Adrenal gland (tissue), 12 donors: ENCODE data around the gene E2F8. TPM values are rescaled to one million over a fixed set of nuclear protein-coding genes. Genes with fewer than 3 reads are reported as not detected.

Source experiments
- DNase-seq, 7 donors: peaks; one replicate each; pipeline ENCODE4 v3.0.0-alpha.2; 2019 to 2020
- H3K27ac ChIP-seq, 5 donors: fragments of 200-600 bp; sonication (generic) in 4 of 5; 1 replicate in 3 of 5; 2 replicates in 2 of 5; pipeline versions ENCODE4 v1.5.1 to v1.8.0; 2016 to 2020; ENCODE audit warnings: mild to moderate bottlenecking in 1 of 5
- H3K27me3 ChIP-seq: fragments of 200-600 bp; 2 replicates; pipeline ENCODE4 v1.8.0; 2021
- H3K36me3 ChIP-seq, 2 donors: fragments of 200-600 bp; replicated peaks in 1 of 2; 1 replicate in 1 of 2; 2 replicates in 1 of 2; pipeline versions ENCODE4 v1.5.1 to v1.8.0; 2018 to 2022
- H3K4me1 ChIP-seq, 2 donors: fragments of 200-600 bp; replicated peaks in 1 of 2; 1 replicate in 1 of 2; 2 replicates in 1 of 2; pipeline versions ENCODE4 v1.5.1 to v1.8.0; 2018 to 2021
- H3K4me3 ChIP-seq, 4 donors: fragments of 200-600 bp; sonication (generic) in 3 of 4; one replicate each; pipeline ENCODE4 v1.5.1; 2016 to 2018
- H3K9me3 ChIP-seq, 3 donors: fragments of 200-600 bp; sonication (generic) in 1 of 3; replicated peaks in 1 of 3; 1 replicate in 2 of 3; 2 replicates in 1 of 3; pipeline versions ENCODE4 v1.5.1 to v1.8.0; 2016 to 2021
- POLR2A ChIP-seq, 2 donors: fragments of 450-650 bp; IDR thresholded peaks; one replicate each; pipeline ENCODE4 v1.6.1; 2017; ENCODE audit warnings: antibody characterized with exemption in 2 of 2, mild to moderate bottlenecking in 2 of 2, moderate library complexity in 1 of 2
- WGBS, 4 donors: extraction: QIAGEN DNeasy Blood & Tissue Kit in 2 of 4; methylation state at CpG; one replicate each; pipeline versions ENCODE4 v1.1.5 to v1.1.7; 2013 to 2017; 5-methylcytosine and 5-hydroxymethylcytosine counted together
- intact Hi-C, 2 donors: fragments of 100-400 bp; cut with DNase I; formaldehyde crosslinking; loops; one replicate each; pipeline versions ENCODE4 v1.14.1 to v1.15.0; 2022 to 2023
- polyA plus RNA-seq, 3 donors: library from polyadenylated mRNA; stranded (reverse); fragments of 200-250 nt in 2 of 3; fragments of 350-450 nt in 1 of 3; fragmentation: Illumina TruSeq in 1 of 3; extraction: RNeasy Lipid Tissue Mini Kit (QIAGEN cat#74804) in 1 of 3; gene quantifications; one replicate each; pipeline ENCODE4 v1.2.3, GENCODE V29; 2013 to 2014
- total RNA-seq, 9 donors: library from RNA; depleted of rRNA in 4 of 9; stranded (reverse); fragments of >200 nt in 4 of 9; fragments of 120-200 nt in 1 of 9; fragmentation: NEBNext Ultra II Directional in 1 of 9; extraction: Animal tissue kit (Norgen Biotek cat#: 25700) in 1 of 9; gene quantifications; one replicate each; pipeline versions ENCODE4 v1.1.0 to v1.2.4, GENCODE V29; 2013 to 2023
- TF ChIP-seq, protein P1 (sequence below), 6 experiments: fragments of 450-650 bp in 4 of 6; fragments of 200-600 bp in 2 of 6; sonication (generic) in 1 of 6; IDR thresholded peaks; 1 replicate in 5 of 6; 2 replicates in 1 of 6; pipeline versions ENCODE4 v1.5.1 to v1.8.0; 2016 to 2021; ENCODE audit warnings: antibody characterized with exemption in 6 of 6, mild to moderate bottlenecking in 2 of 6, moderate library complexity in 1 of 6
- donor health status: healthy with polysubstance abuse.
- donor health status: Bipolar disorder and iron deficiency.
- donor health status: DM: yes; HTN: yes; CAD: no.
- donor health status: DM: no; HTN: no; CAD: no.
- donor health status: DM: no; HTN: no; CAD: no.
- donor health status: DM: yes; HTN: yes; CAD: no.

The E2F8 gene
- total and polyA plus RNA-seq, 12 donors, result 0.07 to 4.4 (median 0.47) TPM; not detected in 2

DNA sequence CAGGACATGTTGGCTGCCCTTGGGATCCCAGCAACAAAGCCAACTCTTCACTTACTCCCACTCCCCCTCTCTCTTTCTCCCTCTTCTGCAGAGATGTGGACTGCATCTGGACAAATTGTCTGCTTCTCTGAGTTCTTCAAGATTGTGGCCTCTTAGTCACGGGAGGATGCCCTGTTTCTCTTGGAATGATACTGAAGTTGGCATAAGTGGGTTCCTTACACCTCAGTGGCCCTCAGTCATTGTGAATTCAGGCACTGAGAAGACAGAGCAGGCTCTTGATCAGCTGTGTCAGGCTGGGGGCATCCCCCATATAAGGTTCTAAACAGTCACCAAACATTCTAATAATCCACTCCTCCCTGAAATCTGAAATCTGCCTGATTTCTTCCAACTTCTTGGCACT, 6.1 kb upstream of the E2F8 start:
- no peak overlapping the region for H3K4me3 ChIP-seq
- no peaks in the 10 kb centered on the region for H3K36me3 ChIP-seq
- H3K27me3 ChIP-seq, result peaks cover 12% of the 10 kb centered on the region
- 86 to 100% (median 93%) methylated on average over 1 of the region's 1 CpG for WGBS, 4 donors
- no peaks in the 10 kb centered on the region for H3K9me3 ChIP-seq
- intact Hi-C loops, result loop anchor here in 1 of 2 donors (10.0 kb wide), 1 partner anchor 172 kb away; no protein-coding TSS in a partner anchor
- TF ChIP-seq, protein P1, sequence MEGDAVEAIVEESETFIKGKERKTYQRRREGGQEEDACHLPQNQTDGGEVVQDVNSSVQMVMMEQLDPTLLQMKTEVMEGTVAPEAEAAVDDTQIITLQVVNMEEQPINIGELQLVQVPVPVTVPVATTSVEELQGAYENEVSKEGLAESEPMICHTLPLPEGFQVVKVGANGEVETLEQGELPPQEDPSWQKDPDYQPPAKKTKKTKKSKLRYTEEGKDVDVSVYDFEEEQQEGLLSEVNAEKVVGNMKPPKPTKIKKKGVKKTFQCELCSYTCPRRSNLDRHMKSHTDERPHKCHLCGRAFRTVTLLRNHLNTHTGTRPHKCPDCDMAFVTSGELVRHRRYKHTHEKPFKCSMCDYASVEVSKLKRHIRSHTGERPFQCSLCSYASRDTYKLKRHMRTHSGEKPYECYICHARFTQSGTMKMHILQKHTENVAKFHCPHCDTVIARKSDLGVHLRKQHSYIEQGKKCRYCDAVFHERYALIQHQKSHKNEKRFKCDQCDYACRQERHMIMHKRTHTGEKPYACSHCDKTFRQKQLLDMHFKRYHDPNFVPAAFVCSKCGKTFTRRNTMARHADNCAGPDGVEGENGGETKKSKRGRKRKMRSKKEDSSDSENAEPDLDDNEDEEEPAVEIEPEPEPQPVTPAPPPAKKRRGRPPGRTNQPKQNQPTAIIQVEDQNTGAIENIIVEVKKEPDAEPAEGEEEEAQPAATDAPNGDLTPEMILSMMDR (IDR thresholded peaks at IDR 0.05), result no peak
- no peak for TF ChIP-seq POLR2A (IDR thresholded peaks at IDR 0.05)
- H3K4me1 ChIP-seq, result peaks cover under 1 to 8% of the 10 kb centered on the region in 2 donors
- DNase-seq, result no peak
- no peak overlapping the region for H3K27ac ChIP-seq

DNA sequence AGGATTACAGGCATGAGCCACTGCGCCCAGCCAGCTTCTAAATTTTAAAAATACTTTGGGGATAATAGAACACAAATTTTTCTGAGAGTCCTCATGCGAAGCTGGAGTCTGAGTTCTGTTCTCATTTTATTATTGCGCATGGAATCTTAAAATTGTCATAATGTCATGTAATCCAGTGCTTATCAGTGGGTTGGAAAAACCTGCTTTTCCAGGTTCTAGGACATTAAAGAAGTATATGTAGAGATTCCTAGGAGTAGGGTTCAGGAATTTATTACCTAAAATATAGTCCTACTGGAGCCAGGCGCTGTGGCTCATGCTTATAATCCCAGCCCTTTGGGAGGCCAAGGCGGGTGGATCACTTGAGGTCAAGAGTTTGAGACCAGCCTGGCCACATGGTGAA, 4.6 kb upstream of the E2F8 start:
- WGBS, 4 donors, result 79 to 97% (median 88%) methylated on average over 5 of the region's 5 CpGs
- no peak for DNase-seq
- intact Hi-C loops, result loop anchor here in 1 of 2 donors (10.0 kb wide), 1 partner anchor 171 kb away; no protein-coding TSS in a partner anchor
- Histone ChIP-seq H3K4me3 (no peak overlapping the region), H3K27ac (no peak overlapping the region), H3K36me3 (no peaks in the 10 kb centered on the region), H3K9me3 (no peaks in the 10 kb centered on the region), H3K27me3 (peaks cover 20% of the 10 kb centered on the region), H3K4me1 (peaks cover 9 to 19% of the 10 kb centered on the region in 2 donors)
- TF ChIP-seq POLR2A (IDR thresholded peaks at IDR 0.05), result no peak
- TF ChIP-seq, protein P1 (IDR thresholded peaks at IDR 0.05), result no peak

DNA sequence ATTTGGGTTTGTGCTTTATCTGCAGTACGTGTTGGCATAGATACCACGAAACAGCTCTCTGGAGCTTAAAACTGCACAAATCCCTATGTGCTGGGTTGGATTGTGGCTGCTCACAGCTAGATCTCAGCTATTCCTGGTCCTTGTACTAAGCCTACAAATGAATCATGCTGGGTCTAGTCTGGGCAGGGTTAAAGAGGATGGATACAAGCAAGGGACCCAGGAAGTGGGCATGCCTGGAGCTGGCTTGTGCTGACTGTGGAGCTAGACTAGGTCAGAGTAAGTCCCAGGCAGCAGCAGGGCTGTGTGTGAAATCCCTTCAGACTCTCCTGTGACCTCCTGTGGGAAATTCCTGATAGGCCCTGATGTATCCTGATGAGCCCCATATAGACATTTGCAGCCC, 3.9 kb upstream of the E2F8 start:
- TF ChIP-seq, protein P1 (IDR thresholded peaks at IDR 0.05), result no peak
- TF ChIP-seq POLR2A (IDR thresholded peaks at IDR 0.05), result no peak
- H3K27me3 ChIP-seq, result peaks cover 20% of the 10 kb centered on the region
- WGBS, 4 donors, result 88 to 93% (median 92%) methylated on average over 2 of the region's 2 CpGs

DNA sequence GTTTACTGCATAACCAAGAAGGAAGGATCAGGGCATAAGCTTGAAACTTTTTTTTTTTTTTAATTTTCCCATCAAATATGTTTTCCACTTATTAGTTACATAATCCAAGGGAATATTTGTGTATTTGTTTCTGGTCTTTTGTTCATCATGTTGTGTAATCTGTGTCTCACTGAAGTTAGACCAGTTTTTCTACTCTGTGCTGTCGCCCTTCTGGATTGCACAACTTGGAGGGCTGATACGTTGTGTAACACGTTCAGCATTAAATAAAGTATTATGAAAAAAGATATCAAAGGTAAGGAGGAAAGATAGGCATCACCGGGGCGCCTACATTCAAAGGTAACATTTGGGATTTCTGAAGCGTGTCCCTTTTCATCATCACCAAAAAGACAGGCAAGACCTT, 3.3 kb upstream of the E2F8 start:
- H3K4me3 ChIP-seq, result no peak overlapping the region
- WGBS, 4 donors, result 69 to 86% (median 79%) methylated on average over 6 of the region's 6 CpGs
- peaks cover 9 to 24% of the 10 kb centered on the region in 2 donors for H3K4me1 ChIP-seq
- no peaks in the 10 kb centered on the region for H3K9me3 ChIP-seq
- H3K36me3 ChIP-seq, result no peaks in the 10 kb centered on the region
- TF ChIP-seq POLR2A (IDR thresholded peaks at IDR 0.05), result no peak
- TF ChIP-seq, protein P1 (IDR thresholded peaks at IDR 0.05), result no peak
- H3K27me3 ChIP-seq, result peaks cover 24% of the 10 kb centered on the region
- intact Hi-C loops, result loop anchor here in 1 of 2 donors (10.0 kb wide), 1 partner anchor 169 kb away; no protein-coding TSS in a partner anchor
- no peak overlapping the region for H3K27ac ChIP-seq
- DNase-seq, result no peak

More for the DNA sequence above, 3.9 kb upstream of the E2F8 start:
- no peaks in the 10 kb centered on the region for H3K36me3 ChIP-seq
- H3K27ac ChIP-seq, result no peak overlapping the region
- H3K4me1 ChIP-seq, result peaks cover 9 to 24% of the 10 kb centered on the region in 2 donors
- no peak overlapping the region for H3K4me3 ChIP-seq
- intact Hi-C loops, result loop anchor here in 1 of 2 donors (10.0 kb wide), 1 partner anchor 170 kb away; no protein-coding TSS in a partner anchor
- DNase-seq, result no peak
- H3K9me3 ChIP-seq, result no peaks in the 10 kb centered on the region
